Thyroid gland (tissue), 4 donors: Measurements from ENCODE around the gene PTGR3. TPM values are rescaled to one million over a fixed set of nuclear protein-coding genes. Genes with fewer than 3 reads are reported as not detected.

Experiments
- DNase-seq, 2 donors: peaks; one replicate each; pipeline ENCODE4 v3.0.0-alpha.2; 2019
- H3K27ac ChIP-seq, 3 donors: fragments of 200-600 bp; sonication (generic); 1 replicate in 2 of 3; 2 replicates in 1 of 3; pipeline ENCODE4 v1.5.1; 2016 to 2019; ENCODE audit warnings: mild to moderate bottlenecking in 1 of 3, moderate library complexity in 1 of 3
- H3K27me3 ChIP-seq: fragments of 200-600 bp; sonication (generic); one replicate; pipeline ENCODE4 v1.5.1; 2019
- H3K36me3 ChIP-seq, 2 donors: fragments of 200-600 bp; sonication (generic); one replicate each; pipeline ENCODE4 v1.5.1; 2016 to 2019
- H3K4me1 ChIP-seq, 2 donors: fragments of 200-600 bp; sonication (generic); one replicate each; pipeline ENCODE4 v1.5.1; 2017 to 2019
- H3K4me3 ChIP-seq, 3 donors: fragments of 200-600 bp; sonication (generic); replicated peaks in 1 of 3; 1 replicate in 2 of 3; 2 replicates in 1 of 3; pipeline ENCODE4 v1.5.1; 2016; ENCODE audit warnings: mild to moderate bottlenecking in 1 of 3
- H3K9me3 ChIP-seq: fragments of 200-600 bp; sonication (generic); one replicate; pipeline ENCODE4 v1.5.1; 2017
- POLR2A ChIP-seq, 2 donors: fragments of 450-650 bp; IDR thresholded peaks; one replicate each; pipeline ENCODE4 v1.6.1; 2017; ENCODE audit warnings: antibody characterized with exemption in 2 of 2, mild to moderate bottlenecking in 2 of 2, moderate library complexity in 1 of 2
- WGBS, 2 donors: methylation state at CpG; one replicate each; pipeline ENCODE4 v1.1.5; 2017; 5-methylcytosine and 5-hydroxymethylcytosine counted together
- intact Hi-C: fragments of 100-400 bp; cut with DNase I; formaldehyde crosslinking; loops from one replicate; pipeline ENCODE4 v1.15.1; 2023
- total RNA-seq, 4 donors: library from RNA; depleted of rRNA; stranded (reverse); fragments of >200 nt; gene quantifications; one replicate each; pipeline ENCODE4 v1.2.3, GENCODE V29; 2016
- TF ChIP-seq, protein P1 (sequence below), 6 experiments: fragments of 200-600 bp in 3 of 6; fragments of 450-650 bp in 3 of 6; sonication (generic) in 3 of 6; IDR thresholded peaks; one replicate each; pipeline ENCODE4 v1.5.1; 2016 to 2019; ENCODE audit warnings: antibody characterized with exemption in 6 of 6, mild to moderate bottlenecking in 2 of 6, inconsistent platforms in 1 of 6, moderate library complexity in 1 of 6

Gene PTGR3
- total RNA-seq, 4 donors from 2014 or later, result 19.3 to 62.7 (median 36.9) TPM

DNA sequence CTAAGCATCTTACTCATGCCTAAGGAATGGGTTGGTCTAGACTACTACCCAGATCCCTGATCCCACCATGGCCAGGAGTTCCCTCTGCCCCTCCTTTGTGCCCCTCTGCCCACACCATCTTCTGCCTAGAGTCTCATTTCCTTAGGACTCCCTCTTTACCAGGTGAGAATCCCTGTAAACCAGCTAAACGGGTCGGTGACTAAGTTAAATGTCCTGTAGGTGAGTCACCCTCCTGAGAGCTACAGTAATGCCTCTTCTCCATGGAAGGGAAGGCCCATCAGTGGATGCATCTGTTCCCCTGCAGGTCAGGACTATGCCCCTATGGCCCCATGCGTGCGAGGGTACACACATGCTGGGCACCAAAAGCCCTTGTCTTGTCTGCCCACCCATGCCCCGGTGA, 25.4 kb downstream of the PTGR3 start:
- Histone ChIP-seq H3K36me3 (no peaks in the 10 kb centered on the region), H3K27me3 (no peaks in the 10 kb centered on the region), H3K9me3 (no peaks in the 10 kb centered on the region), H3K27ac (no peak overlapping the region), H3K4me3 (no peak overlapping the region), H3K4me1 (peaks cover 4 to 12% of the 10 kb centered on the region in 2 donors)
- WGBS, 2 donors, result 54 to 69% methylated on average over 5 of the region's 5 CpGs
- intact Hi-C loops, result no loop called here
- no peak for TF ChIP-seq POLR2A (IDR thresholded peaks at IDR 0.05)
- TF ChIP-seq, protein P1, sequence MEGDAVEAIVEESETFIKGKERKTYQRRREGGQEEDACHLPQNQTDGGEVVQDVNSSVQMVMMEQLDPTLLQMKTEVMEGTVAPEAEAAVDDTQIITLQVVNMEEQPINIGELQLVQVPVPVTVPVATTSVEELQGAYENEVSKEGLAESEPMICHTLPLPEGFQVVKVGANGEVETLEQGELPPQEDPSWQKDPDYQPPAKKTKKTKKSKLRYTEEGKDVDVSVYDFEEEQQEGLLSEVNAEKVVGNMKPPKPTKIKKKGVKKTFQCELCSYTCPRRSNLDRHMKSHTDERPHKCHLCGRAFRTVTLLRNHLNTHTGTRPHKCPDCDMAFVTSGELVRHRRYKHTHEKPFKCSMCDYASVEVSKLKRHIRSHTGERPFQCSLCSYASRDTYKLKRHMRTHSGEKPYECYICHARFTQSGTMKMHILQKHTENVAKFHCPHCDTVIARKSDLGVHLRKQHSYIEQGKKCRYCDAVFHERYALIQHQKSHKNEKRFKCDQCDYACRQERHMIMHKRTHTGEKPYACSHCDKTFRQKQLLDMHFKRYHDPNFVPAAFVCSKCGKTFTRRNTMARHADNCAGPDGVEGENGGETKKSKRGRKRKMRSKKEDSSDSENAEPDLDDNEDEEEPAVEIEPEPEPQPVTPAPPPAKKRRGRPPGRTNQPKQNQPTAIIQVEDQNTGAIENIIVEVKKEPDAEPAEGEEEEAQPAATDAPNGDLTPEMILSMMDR (IDR thresholded peaks at IDR 0.05), result no peak
- DNase-seq, result peak; percentile 25 to 32

DNA sequence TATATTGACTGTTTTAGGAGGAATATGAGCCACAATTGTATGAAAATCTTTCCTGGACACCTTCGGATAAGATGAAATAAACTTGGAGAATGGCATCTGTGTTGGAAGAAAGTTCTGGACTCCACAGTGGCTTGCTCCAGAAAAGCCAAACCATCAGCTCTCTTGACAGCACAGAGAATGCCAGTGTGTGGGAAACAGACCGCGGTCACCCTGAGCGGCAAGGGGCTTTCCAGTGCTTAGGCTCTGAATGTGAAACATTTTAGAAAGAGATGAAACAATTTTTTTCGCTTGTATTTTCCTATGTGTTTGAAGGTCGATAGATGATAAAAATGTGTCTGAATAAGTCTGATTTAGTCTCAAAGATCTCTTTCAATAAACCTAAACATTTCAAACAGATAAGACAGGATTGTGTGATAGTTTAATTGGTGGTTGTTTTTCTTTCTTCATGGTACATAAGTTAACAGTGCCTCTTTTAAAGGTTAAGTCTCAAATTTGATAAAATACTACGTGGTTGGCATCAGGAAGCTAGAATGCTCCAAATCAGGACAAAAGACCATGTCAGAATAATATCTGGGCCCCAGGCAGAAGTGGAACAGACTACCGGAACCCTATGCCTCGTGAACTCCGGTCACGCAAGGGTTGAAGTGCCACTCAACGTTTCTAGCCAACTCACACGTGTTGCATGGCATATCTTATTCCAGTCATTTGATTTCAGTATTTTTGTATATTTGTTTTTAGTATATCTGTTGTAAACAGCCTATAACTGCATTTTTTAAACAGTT, 28.9 kb downstream of the PTGR3 start:
- WGBS, 2 donors, result 59 to 60% methylated on average over 13 of the region's 13 CpGs
- no peaks in the 10 kb centered on the region for H3K27me3 ChIP-seq
- H3K9me3 ChIP-seq, result no peaks in the 10 kb centered on the region
- intact Hi-C loops, result no loop called here
- peaks cover 4 to 8% of the 10 kb centered on the region in 2 donors for H3K4me1 ChIP-seq
- DNase-seq, result peak; percentile 65 to 70
- no peak for TF ChIP-seq POLR2A (IDR thresholded peaks at IDR 0.05)
- TF ChIP-seq, protein P1 (IDR thresholded peaks at IDR 0.05), result no peak
- H3K4me3 ChIP-seq, result no peak overlapping the region
- no peaks in the 10 kb centered on the region for H3K36me3 ChIP-seq
- no peak overlapping the region for H3K27ac ChIP-seq

DNA sequence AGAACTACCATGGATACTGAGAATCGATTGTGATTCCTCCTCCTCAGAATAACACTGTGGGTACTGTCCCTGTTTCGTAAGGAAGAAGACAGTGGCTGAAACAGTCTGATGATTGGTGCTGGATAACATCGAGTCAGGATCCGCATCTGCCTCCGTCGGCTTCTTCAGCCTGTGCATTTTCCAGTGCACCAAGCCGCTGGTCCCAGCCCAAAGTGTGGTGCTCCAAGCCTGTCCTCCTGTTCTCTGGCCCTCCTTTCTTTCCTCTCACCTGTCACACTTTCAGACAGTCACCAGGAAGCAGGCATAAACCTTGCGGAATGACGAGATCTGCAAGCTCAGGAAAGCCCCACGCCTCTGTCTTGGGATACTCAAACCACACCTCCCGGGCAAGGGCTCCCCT, 30.6 kb downstream of the PTGR3 start:
- Histone ChIP-seq H3K36me3 (no peaks in the 10 kb centered on the region), H3K4me1 (peaks cover 0 to 1% of the 10 kb centered on the region in 2 donors), H3K4me3 (no peak overlapping the region), H3K27me3 (no peaks in the 10 kb centered on the region), H3K27ac (no peak overlapping the region), H3K9me3 (no peaks in the 10 kb centered on the region)
- no peak for DNase-seq
- TF ChIP-seq, protein P1 (IDR thresholded peaks at IDR 0.05), result no peak
- no peak for TF ChIP-seq POLR2A (IDR thresholded peaks at IDR 0.05)
- intact Hi-C loops, result no loop called here
- WGBS, 2 donors, result 89 to 94% methylated on average over 11 of the region's 11 CpGs

DNA sequence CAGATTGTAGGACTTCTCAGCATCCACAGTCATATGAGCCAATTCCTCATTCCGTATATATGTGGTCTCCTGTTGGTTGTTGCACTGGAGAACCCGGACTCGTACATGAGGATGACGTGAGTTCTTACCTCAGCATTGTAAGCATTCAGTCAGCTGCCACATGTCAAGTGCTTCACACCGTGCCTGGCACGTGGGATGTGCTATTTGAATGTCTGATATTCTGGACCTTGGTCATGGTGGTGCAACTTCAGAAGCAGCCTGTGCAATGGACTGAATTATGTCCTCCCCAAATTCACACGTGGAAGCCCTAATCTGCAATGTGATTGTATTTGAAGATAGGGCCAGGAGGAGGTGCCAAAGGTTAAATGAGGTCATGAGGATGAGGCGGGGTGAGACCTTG, 32.1 kb downstream of the PTGR3 start:
- intact Hi-C loops, result no loop called here
- H3K27ac ChIP-seq, result no peak overlapping the region
- H3K36me3 ChIP-seq, result no peaks in the 10 kb centered on the region
- H3K4me3 ChIP-seq, result no peak overlapping the region
- H3K9me3 ChIP-seq, result no peaks in the 10 kb centered on the region
- WGBS, 2 donors, result 86 to 89% methylated on average over 8 of the region's 8 CpGs
- DNase-seq, result no peak
- TF ChIP-seq, protein P1 (IDR thresholded peaks at IDR 0.05), result no peak
- TF ChIP-seq POLR2A (IDR thresholded peaks at IDR 0.05), result no peak
- no peaks in the 10 kb centered on the region for H3K4me1 ChIP-seq
- no peaks in the 10 kb centered on the region for H3K27me3 ChIP-seq

DNA sequence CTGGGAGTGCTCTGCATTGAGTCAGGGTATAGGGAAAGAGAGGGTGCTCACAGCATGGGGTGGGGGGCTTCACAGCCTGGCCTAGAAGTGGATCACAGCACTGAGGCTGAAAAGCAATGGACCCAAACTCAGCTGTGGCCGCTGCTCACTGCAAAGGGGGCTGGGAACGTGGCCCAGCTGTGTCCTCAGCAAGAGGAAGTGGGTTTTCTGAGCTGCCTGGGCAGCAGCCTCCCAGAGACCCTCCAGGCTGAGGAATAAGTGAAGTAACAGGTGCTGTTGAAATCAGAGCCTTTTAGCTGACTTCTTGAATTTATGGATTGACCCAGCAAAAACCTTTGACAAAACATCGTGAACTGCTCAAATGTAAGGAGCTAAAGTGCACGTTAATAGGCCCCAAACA, 35.2 kb downstream of the PTGR3 start:
- no peaks in the 10 kb centered on the region for H3K9me3 ChIP-seq
- WGBS, 2 donors, result 92 to 94% methylated on average over 4 of the region's 4 CpGs
- H3K4me1 ChIP-seq, result no peaks in the 10 kb centered on the region
- H3K4me3 ChIP-seq, result no peak overlapping the region
- H3K27ac ChIP-seq, result no peak overlapping the region
- TF ChIP-seq, protein P1 (IDR thresholded peaks at IDR 0.05), result no peak
- TF ChIP-seq POLR2A (IDR thresholded peaks at IDR 0.05), result no peak
- no peaks in the 10 kb centered on the region for H3K36me3 ChIP-seq
- no peaks in the 10 kb centered on the region for H3K27me3 ChIP-seq
- intact Hi-C loops, result no loop called here
- DNase-seq, result no peak
